Progenitor cell of endocrine pancreas (in vitro differentiated cells): ENCODE data around the gene NEU4. TPM values are rescaled to one million over a fixed set of nuclear protein-coding genes. Genes with fewer than 3 reads are reported as not detected.

Experiments
- DNase-seq: peaks from one replicate; pipeline ENCODE4 v3.0.0; 2021; ENCODE audit warnings: low spot score; ENCODE audit not compliant: unreplicated experiment
- H3K27ac Mint-ChIP-seq: 2 replicates; pipeline ENCODE4 v1.8.0; 2021; ENCODE audit warnings: mild to moderate bottlenecking, moderate library complexity, mixed read lengths
- H3K27me3 Mint-ChIP-seq: 2 replicates; pipeline ENCODE4 v1.8.0; 2021; ENCODE audit warnings: mixed read lengths
- H3K36me3 Mint-ChIP-seq: 2 replicates; pipeline ENCODE4 v1.8.0; 2022; ENCODE audit warnings: mixed read lengths; ENCODE audit not compliant: insufficient read depth
- H3K4me1 Mint-ChIP-seq: 2 replicates; pipeline ENCODE4 v1.8.0; 2021; ENCODE audit warnings: low read depth, mixed read lengths
- H3K4me3 Mint-ChIP-seq: 2 replicates; pipeline ENCODE4 v1.8.0; 2021; ENCODE audit warnings: low read depth, mild to moderate bottlenecking, moderate library complexity, mixed read lengths
- H3K9me3 Mint-ChIP-seq: 2 replicates; pipeline ENCODE4 v1.8.0; 2021; ENCODE audit warnings: low read depth, mixed read lengths
- total RNA-seq: library from RNA; stranded (reverse); gene quantifications from 2 replicates; pipeline ENCODE4 v1.2.1, GENCODE V29; 2021
- TF ChIP-seq, protein P1 (sequence below): fragments of 200-600 bp; sonication (generic); IDR thresholded peaks from one replicate; pipeline ENCODE4 v1.5.0; 2021; ENCODE audit warnings: antibody characterized with exemption, mild to moderate bottlenecking; ENCODE audit not compliant: unreplicated experiment

NEU4 gene
- total RNA-seq, 1 donor from 2014 or later = 1.3 TPM

- TF ChIP-seq, protein P1, sequence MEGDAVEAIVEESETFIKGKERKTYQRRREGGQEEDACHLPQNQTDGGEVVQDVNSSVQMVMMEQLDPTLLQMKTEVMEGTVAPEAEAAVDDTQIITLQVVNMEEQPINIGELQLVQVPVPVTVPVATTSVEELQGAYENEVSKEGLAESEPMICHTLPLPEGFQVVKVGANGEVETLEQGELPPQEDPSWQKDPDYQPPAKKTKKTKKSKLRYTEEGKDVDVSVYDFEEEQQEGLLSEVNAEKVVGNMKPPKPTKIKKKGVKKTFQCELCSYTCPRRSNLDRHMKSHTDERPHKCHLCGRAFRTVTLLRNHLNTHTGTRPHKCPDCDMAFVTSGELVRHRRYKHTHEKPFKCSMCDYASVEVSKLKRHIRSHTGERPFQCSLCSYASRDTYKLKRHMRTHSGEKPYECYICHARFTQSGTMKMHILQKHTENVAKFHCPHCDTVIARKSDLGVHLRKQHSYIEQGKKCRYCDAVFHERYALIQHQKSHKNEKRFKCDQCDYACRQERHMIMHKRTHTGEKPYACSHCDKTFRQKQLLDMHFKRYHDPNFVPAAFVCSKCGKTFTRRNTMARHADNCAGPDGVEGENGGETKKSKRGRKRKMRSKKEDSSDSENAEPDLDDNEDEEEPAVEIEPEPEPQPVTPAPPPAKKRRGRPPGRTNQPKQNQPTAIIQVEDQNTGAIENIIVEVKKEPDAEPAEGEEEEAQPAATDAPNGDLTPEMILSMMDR = no peak
- H3K4me3 Mint-ChIP-seq = no peak overlapping the region
Measured at GRCh38 chr2:241848761-241849615, 40.0 kb downstream of the NEU4 start.

GRCh38 chr2:241849616-241850543 lies 40.9 kb downstream of the NEU4 start:
- Mint-ChIP-seq H3K9me3 (no peaks in the 10 kb centered on the region), H3K4me3 (no peak overlapping the region), H3K27ac (no peak overlapping the region), H3K36me3 (no peaks in the 10 kb centered on the region), H3K4me1 (no peaks in the 10 kb centered on the region), H3K27me3 (peaks cover 21% of the 10 kb centered on the region)
- DNase-seq = no peak
- TF ChIP-seq, protein P1 = no peak

More at GRCh38 chr2:241848761-241849615, 40.0 kb downstream of the NEU4 start:
- H3K9me3 Mint-ChIP-seq = no peaks in the 10 kb centered on the region
- H3K27ac Mint-ChIP-seq = no peak overlapping the region
- DNase-seq = no peak
- H3K36me3 Mint-ChIP-seq = no peaks in the 10 kb centered on the region
- no peaks in the 10 kb centered on the region for H3K4me1 Mint-ChIP-seq
- H3K27me3 Mint-ChIP-seq = peaks cover 25% of the 10 kb centered on the region

DNA sequence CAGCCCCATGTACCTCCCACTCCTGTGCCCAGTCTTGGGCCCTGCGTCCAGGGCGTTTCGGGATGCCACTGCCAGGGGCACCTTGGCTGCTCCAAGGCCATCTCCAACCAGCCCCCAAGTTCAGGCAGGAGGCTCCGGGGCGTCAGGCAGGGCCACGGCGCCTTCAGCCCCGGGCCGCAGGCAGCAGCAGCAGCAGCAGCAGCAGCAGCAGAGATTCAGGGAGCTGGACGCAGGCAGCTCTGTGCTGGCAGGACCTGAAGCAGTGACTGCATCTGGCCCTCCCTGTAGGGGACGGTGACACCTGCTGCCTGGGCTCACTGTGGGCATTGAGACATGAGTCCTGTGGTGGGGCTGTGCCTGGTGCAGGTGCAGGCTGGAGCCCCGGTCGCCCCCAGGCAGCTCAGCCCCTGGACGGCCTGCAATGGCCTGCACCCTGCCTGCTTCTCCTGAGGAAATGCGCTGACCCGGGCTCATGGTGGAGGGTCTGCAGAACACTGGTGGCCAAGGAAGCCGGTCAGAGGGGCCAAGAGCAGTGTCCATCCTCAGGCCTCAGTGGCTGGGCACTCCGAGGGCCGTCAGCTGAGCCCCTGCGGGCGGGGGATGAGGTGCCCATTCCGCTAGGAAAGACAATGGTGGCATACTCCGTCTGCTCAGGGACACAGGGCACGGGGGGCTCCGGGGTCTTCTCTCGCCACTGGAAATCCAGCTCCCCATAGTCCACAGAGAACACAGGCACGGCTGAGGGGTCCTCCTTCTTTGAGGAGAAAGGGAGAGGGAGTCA lies 41.7 kb downstream of the NEU4 start:
- no peaks in the 10 kb centered on the region for H3K36me3 Mint-ChIP-seq
- no peaks in the 10 kb centered on the region for H3K4me1 Mint-ChIP-seq
- no peak for DNase-seq
- no peak overlapping the region for H3K4me3 Mint-ChIP-seq
- H3K27me3 Mint-ChIP-seq = peaks cover 14% of the 10 kb centered on the region
- no peaks in the 10 kb centered on the region for H3K9me3 Mint-ChIP-seq
- TF ChIP-seq, protein P1 = no peak
- no peak overlapping the region for H3K27ac Mint-ChIP-seq

- Mint-ChIP-seq H3K36me3 (no peaks in the 10 kb centered on the region), H3K4me1 (no peaks in the 10 kb centered on the region), H3K27ac (no peak overlapping the region), H3K4me3 (no peak overlapping the region), H3K27me3 (peaks cover 8% of the 10 kb centered on the region), H3K9me3 (no peaks in the 10 kb centered on the region)
- DNase-seq = no peak
- TF ChIP-seq, protein P1 = no peak
Measured at GRCh38 chr2:241851325-241852115, 42.5 kb downstream of the NEU4 start.
